Choroid plexus epithelial cell (primary cell): Measurements from ENCODE around the gene UCHL5.

Experiments
- DNase-seq: peaks from one replicate; pipeline ENCODE4 v3.0.0-alpha.2; 2010; ENCODE audit warnings: low read depth
- H3K4me3 ChIP-seq: 2 replicates; pipeline ENCODE4 v1.5.1; 2011; ENCODE audit warnings: low read depth, mild to moderate bottlenecking, control low read depth, low read length, moderate library complexity
- CTCF ChIP-seq: conservative IDR thresholded peaks from 2 replicates; pipeline ENCODE4 v1.5.1; 2011; ENCODE audit warnings: low read depth, mild to moderate bottlenecking, control low read depth, inconsistent platforms, low read length, moderate library complexity

UCHL5 gene

GRCh38 chr1:193059282-193060114 lies at the start of gene UCHL5, which contains the start of gene RO60:
Gene UCHL5, minus strand, starts transcription at chr1:193059360. Its CDS starts 100 bp downstream, at chr1:193059260.
Gene RO60, plus strand, starts transcription at chr1:193059612. Its CDS starts 9,443 bp downstream, at chr1:193069055.
- peak; percentile 8 for TF ChIP-seq CTCF
- H3K4me3 ChIP-seq, result peak within 1 kb of the TSS; percentile 94
- peak; percentile 99 for DNase-seq

GRCh38 chr1:193108471-193108870 lies 49.3 kb upstream of the UCHL5 start:
- H3K4me3 ChIP-seq, result no peak overlapping the region
- no peak for DNase-seq
- TF ChIP-seq CTCF, result no peak

- H3K4me3 ChIP-seq, result peak overlapping the region; percentile 80
- no peak for DNase-seq
- TF ChIP-seq CTCF, result no peak
Measured at GRCh38 chr1:193105821-193106177, 46.6 kb upstream of the UCHL5 start.

GRCh38 chr1:193104907-193105820 lies 46.0 kb upstream of the UCHL5 start, which contains the start of gene GLRX2:
Gene GLRX2, minus strand, starts transcription at chr1:193105414. Its CDS starts 32 bp downstream, at chr1:193105382.
- peak within 1 kb of the TSS; percentile 80 for H3K4me3 ChIP-seq
- TF ChIP-seq CTCF, result no peak
- peak; percentile 88 for DNase-seq

- no peak for TF ChIP-seq CTCF
- DNase-seq, result peak; percentile 42
- peak overlapping the region; percentile 80 for H3K4me3 ChIP-seq
Measured at GRCh38 chr1:193104502-193104906, 45.3 kb upstream of the UCHL5 start.

- DNase-seq, result peak; percentile 36
- H3K4me3 ChIP-seq, result peak overlapping the region; percentile 80
- no peak for TF ChIP-seq CTCF
Measured at GRCh38 chr1:193103759-193104501, 44.8 kb upstream of the UCHL5 start.
